K562 (cell line): ENCODE measurements around the gene MLLT11. TPM values are rescaled to one million over a fixed set of nuclear protein-coding genes. Genes with fewer than 3 reads are reported as not detected.

Experiments
- BCL6 ChIP-seq: fragments of 250-450 bp; sonication (Bioruptor Pico); IDR thresholded peaks from 2 replicates; pipeline ENCODE4 v1.4.0; 2020
- HDAC3 ChIP-seq: fragments of 450-650 bp; IDR thresholded peaks from 2 replicates; pipeline ENCODE4 v1.6.1; 2018; ENCODE audit warnings: borderline replicate concordance, mild to moderate bottlenecking, moderate library complexity; ENCODE audit not compliant: partially characterized antibody
- HNRNPH1 ChIP-seq: fragments of 200-400 bp; formaldehyde crosslinking; optimal IDR thresholded peaks from 2 replicates; pipeline ENCODE3; 2017; ENCODE audit warnings: low read depth, mild to moderate bottlenecking, low read length, moderate library complexity
- HNRNPUL1 ChIP-seq: fragments of 200-400 bp; formaldehyde crosslinking; IDR thresholded peaks from 2 replicates; pipeline ENCODE4 v1.6.1; 2017; ENCODE audit warnings: low read length
- NFE2L1 ChIP-seq: fragments of 450-650 bp; IDR thresholded peaks from 2 replicates; pipeline ENCODE4 v1.6.1; 2016; ENCODE audit warnings: missing genetic modification characterization, low read depth, mild to moderate bottlenecking, missing compliant biosample characterization, moderate library complexity, borderline replicate concordance
- NFIC ChIP-seq: fragments of 450-650 bp; IDR thresholded peaks from 2 replicates; pipeline ENCODE4 v1.6.1; 2017; ENCODE audit warnings: mild to moderate bottlenecking, inconsistent platforms
- PHF20 ChIP-seq: fragments of 450-650 bp; IDR thresholded peaks from 2 replicates; pipeline ENCODE4 v1.6.1; 2018; ENCODE audit not compliant: partially characterized antibody
- POU5F1 ChIP-seq: fragments of 150-350 bp; IDR thresholded peaks from 2 replicates; pipeline ENCODE4 v1.6.1; 2014; ENCODE audit warnings: borderline replicate concordance, low read length, low read depth, mild to moderate bottlenecking; ENCODE audit not compliant: partially characterized antibody
- SMARCA4 ChIP-seq: fragments of 450-650 bp; IDR thresholded peaks from 2 replicates; pipeline ENCODE4 v1.6.1; 2016
- TARDBP ChIP-seq: fragments of 450-650 bp; IDR thresholded peaks from 2 replicates; pipeline ENCODE4 v1.6.1; 2016
- TEAD1 ChIP-seq, 2 experiments: fragments of 450-650 bp in 1 of 2; sonication (generic) in 1 of 2; formaldehyde crosslinking; IDR thresholded peaks; 2 replicates each; pipeline versions ENCODE4 v1.4.0 to v1.8.0; 2020 to 2022; ENCODE audit warnings: mild to moderate bottlenecking in 2 of 2, missing genetic modification reagents in 1 of 2
- ZC3H4 ChIP-seq: sonication (generic); formaldehyde crosslinking; IDR thresholded peaks from 2 replicates; pipeline ENCODE4 v1.9.0; 2021; ENCODE audit warnings: missing genetic modification reagents, borderline replicate concordance
- ZNF253 ChIP-seq: fragments of 250-450 bp; sonication (Bioruptor Pico); conservative IDR thresholded peaks from 2 replicates; pipeline ENCODE4 v1.6.1; 2021; ENCODE audit warnings: mild to moderate bottlenecking
- polyA plus RNA-seq, 8 experiments: library from polyadenylated mRNA; depleted of rRNA in 4 of 8; stranded (reverse) in 5 of 8; unstranded in 3 of 8; fragments of >200 nt; fragmentation: Nextera tagmentation in 2 of 8; fragmentation: Illumina TruSeq in 1 of 8; extraction: Ambion mirVana in 2 of 8; extraction: Trizol in 1 of 8; gene quantifications; 2 replicates each; pipeline versions ENCODE4 v1.2.1 to v1.2.3, GENCODE V29; 2011 to 2014; ENCODE audit warnings: inconsistent platforms in 1 of 8, missing spikeins in 1 of 8
- total RNA-seq, 7 experiments: library from RNA; depleted of rRNA in 6 of 7; stranded (reverse); fragments of >200 nt in 6 of 7; fragmentation: Illumina TruSeq in 2 of 7; extraction: Trizol in 2 of 7; gene quantifications; 2 replicates each; pipeline versions ENCODE4 v1.2.1 to v1.2.3, GENCODE V29; 2011 to 2021; ENCODE audit warnings: low replicate concordance in 1 of 7
- TF ChIP-seq, protein P1 (sequence below), 2 experiments: fragments of 200-800 bp in 1 of 2; sonication (Bioruptor generic) in 1 of 2; sonication (generic) in 1 of 2; formaldehyde crosslinking in 1 of 2; IDR thresholded peaks in 1 of 2; conservative IDR thresholded peaks in 1 of 2; 2 replicates each; pipeline versions ENCODE4 v1.5.0 to v1.6.1; 2016 to 2020; ENCODE audit warnings: missing compliant biosample characterization in 1 of 2, missing genetic modification characterization in 1 of 2, missing genetic modification reagents in 1 of 2
- TF ChIP-seq, protein P2 (sequence below): fragments of 450-650 bp; formaldehyde crosslinking; IDR thresholded peaks from 2 replicates; pipeline ENCODE4 v1.4.0; 2020; ENCODE audit warnings: mild to moderate bottlenecking, mixed read lengths
- TF ChIP-seq, protein P3 (sequence below): fragments of 250-450 bp; sonication (Bioruptor Pico); IDR thresholded peaks from 2 replicates; pipeline ENCODE4 v1.5.0; 2021; ENCODE audit warnings: mild to moderate bottlenecking, moderate library complexity

Gene MLLT11
- total and polyA plus RNA-seq, 9 of the 15 experiments (the other 6 are each of a cell fraction or from before 2014, with no cell fraction given) = 12.1 to 91.0 (median 22.0) TPM

DNA sequence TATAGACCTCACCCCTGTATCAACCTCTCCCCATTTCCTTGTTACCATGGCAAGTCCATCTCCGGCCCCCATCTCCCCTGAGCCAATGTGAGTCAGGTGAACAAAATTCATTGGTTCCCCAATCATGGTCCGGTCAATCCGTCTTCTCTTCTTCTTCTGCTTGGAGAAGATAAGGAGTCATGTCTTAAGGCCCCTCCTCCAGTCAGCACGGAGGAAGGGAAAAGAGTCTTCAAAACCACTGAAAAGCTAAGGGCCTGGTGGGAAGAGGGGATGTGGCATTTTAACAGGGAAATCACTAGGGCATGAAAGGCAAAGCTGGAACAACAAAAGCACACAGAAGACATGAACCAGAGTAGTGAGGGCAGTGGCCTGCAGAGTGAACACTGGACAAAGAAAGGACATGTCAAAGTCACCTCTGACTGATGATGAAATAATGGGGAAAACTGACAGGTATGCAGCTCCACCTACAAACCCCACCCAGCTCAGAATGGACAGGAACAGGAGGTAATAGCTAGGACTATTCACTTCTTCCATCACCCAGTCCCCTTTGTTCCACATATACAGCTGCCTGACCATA lies 5.1 kb upstream of the MLLT11 start (continued):
- TF ChIP-seq NFE2L1 (no peak), HNRNPH1 (no peak), BCL6 (CRISPR knock-in tag) (no peak), TEAD1 (CRISPR knock-in tag; IDR thresholded peaks at IDR 0.05) (no peak), ZNF253 (CRISPR knock-in tag) (no peak), ZC3H4 (CRISPR knock-in tag) (no peak), POU5F1 (no peak), SMARCA4 (peak; percentile 91), PHF20 (no peak), TARDBP (no peak), NFIC (peak; percentile 39; the same call in 1 of the 2 replicates), HDAC3 (peak; percentile 46), HNRNPUL1 (no peak)
- TF ChIP-seq, protein P1, sequence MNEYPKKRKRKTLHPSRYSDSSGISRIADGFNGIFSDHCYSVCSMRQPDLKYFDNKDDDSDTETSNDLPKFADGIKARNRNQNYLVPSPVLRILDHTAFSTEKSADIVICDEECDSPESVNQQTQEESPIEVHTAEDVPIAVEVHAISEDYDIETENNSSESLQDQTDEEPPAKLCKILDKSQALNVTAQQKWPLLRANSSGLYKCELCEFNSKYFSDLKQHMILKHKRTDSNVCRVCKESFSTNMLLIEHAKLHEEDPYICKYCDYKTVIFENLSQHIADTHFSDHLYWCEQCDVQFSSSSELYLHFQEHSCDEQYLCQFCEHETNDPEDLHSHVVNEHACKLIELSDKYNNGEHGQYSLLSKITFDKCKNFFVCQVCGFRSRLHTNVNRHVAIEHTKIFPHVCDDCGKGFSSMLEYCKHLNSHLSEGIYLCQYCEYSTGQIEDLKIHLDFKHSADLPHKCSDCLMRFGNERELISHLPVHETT (CRISPR knock-in tag; conservative IDR thresholded peaks at IDR 0.05 in 1 of 2, IDR thresholded peaks at IDR 0.05 in 1 of 2) = peak in 1 of 2 experiments; percentile 25; a peak in 1 of 4 replicates
- TF ChIP-seq, protein P2, sequence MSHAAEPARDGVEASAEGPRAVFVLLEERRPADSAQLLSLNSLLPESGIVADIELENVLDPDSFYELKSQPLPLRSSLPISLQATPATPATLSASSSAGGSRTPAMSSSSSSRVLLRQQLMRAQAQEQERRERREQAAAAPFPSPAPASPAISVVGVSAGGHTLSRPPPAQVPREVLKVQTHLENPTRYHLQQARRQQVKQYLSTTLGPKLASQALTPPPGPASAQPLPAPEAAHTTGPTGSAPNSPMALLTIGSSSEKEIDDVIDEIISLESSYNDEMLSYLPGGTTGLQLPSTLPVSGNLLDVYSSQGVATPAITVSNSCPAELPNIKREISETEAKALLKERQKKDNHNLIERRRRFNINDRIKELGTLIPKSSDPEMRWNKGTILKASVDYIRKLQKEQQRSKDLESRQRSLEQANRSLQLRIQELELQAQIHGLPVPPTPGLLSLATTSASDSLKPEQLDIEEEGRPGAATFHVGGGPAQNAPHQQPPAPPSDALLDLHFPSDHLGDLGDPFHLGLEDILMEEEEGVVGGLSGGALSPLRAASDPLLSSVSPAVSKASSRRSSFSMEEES (CRISPR knock-in tag) = no peak
- TF ChIP-seq, protein P3, sequence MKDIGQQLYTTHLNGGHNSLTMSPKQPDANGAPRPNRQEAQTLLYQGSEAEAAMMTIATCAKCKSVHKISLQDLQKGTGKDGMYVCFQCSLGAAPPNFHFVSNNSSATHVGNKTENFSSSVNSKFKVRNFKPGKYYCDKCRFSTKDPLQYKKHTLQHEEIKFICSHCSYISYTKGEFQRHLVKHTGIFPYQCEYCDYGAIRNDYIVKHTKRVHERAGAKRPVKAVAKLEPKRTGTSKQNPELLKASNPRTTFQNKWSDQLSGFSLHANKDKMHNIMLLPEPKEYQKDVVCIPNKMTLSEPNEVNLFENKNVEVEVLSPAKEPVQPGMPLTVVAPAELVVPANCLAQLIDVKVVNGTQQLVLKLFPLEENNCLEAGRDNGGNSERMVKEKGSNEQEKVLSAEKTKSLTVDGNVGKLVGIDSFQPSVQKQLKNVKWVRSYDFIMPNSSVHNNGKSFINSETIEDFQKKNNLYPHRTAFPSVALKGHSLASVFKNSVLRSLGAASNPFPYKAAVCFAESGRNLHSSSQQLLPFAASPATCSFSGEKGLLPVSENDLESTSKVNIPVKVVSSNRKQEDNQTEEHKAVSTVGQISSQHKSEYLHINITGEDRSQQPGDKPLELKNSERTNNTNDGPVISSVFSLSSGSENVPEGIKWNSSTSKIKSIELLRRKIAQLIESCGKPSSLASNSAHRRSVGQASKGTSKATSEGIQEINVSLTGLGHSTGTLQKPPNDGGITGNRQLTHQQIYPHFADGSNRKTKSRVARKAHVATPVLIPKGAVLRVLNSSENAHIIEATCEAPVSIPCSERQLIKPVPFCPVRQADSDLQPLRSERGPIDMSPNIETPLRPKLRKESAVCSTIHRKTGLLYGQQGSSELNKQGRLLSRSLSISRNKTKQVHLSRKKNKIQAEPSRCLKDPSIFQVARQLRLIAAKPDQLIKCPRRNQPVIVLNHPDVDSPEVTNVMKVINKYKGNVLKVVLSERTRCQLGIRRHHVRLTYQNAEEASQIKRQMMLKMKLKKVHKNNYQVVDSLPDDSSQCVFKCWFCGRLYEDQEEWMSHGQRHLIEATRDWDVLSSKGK = no peak
